Measurements from ENCODE around the gene TMEM175.

Gene TMEM175

GRCh38 chr4:899556-899906, 32.7 kb upstream of the TMEM175 start:
- no peak for DNase-seq

- no peak for DNase-seq
Observed at GRCh38 chr4:900073-900472, 32.2 kb upstream of the TMEM175 start.

GRCh38 chr4:900721-901120, 31.5 kb upstream of the TMEM175 start:
- DNase-seq, result no peak

GRCh38 chr4:901192-901910, 30.9 kb upstream of the TMEM175 start:
- DNase-seq, result no peak

GRCh38 chr4:903066-904046, 28.9 kb upstream of the TMEM175 start:
- DNase-seq, result no peak

- DNase-seq, result no peak
Observed at GRCh38 chr4:905485-906338, 26.5 kb upstream of the TMEM175 start.

GRCh38 chr4:906339-907102, 25.7 kb upstream of the TMEM175 start:
- DNase-seq, result no peak

- DNase-seq, result no peak
Observed at GRCh38 chr4:907103-907400, 25.2 kb upstream of the TMEM175 start.

GRCh38 chr4:907691-908425, 24.4 kb upstream of the TMEM175 start:
- DNase-seq, result no peak

- no peak for DNase-seq
Observed at GRCh38 chr4:909131-909571, 23.1 kb upstream of the TMEM175 start.

GRCh38 chr4:909821-910220, 22.4 kb upstream of the TMEM175 start:
- DNase-seq, result no peak

- no peak for DNase-seq
Observed at GRCh38 chr4:910366-911091, 21.7 kb upstream of the TMEM175 start.

- DNase-seq, result no peak
Observed at GRCh38 chr4:911221-911751, 21.0 kb upstream of the TMEM175 start.

- DNase-seq, result no peak
Observed at GRCh38 chr4:911871-912490, 20.3 kb upstream of the TMEM175 start.

GRCh38 chr4:912548-913279, 19.5 kb upstream of the TMEM175 start:
- DNase-seq, result no peak

- DNase-seq, result no peak
Observed at GRCh38 chr4:913280-913618, 19.0 kb upstream of the TMEM175 start.

GRCh38 chr4:914531-914930, 17.7 kb upstream of the TMEM175 start:
- DNase-seq, result no peak

GRCh38 chr4:915041-915474, 17.2 kb upstream of the TMEM175 start:
- DNase-seq, result no peak

- no peak for DNase-seq
Observed at GRCh38 chr4:915595-915994, 16.7 kb upstream of the TMEM175 start.

- no peak for DNase-seq
Observed at GRCh38 chr4:917466-917865, 14.8 kb upstream of the TMEM175 start.

Data from NCI-H146 (cell line).